A549 (cell line): Measurements from ENCODE around the gene SEC14L3. TPM values are rescaled to one million over a fixed set of nuclear protein-coding genes. Genes with fewer than 3 reads are reported as not detected.

ENCODE experiments used
- ATAC-seq, 2 experiments: fragments of 200-7000 bp in 1 of 2; fragments of >200 bp in 1 of 2; cut with Nextera tagmentation in 1 of 2; cut with Tn5 transposase in 1 of 2; 3 replicates each; pipeline versions ENCODE4 v1.8.0 to v1.9.1; 2018 to 2020; ENCODE audit warnings: mild to moderate bottlenecking in 1 of 2, moderate library complexity in 1 of 2
- CTCF ChIA-PET: fragments of 300-600 bp; sonication (Branson Sonifier 250); formaldehyde crosslinking; extraction: SDS; loops from one replicate; lab custom pipeline; 2021; ENCODE audit warnings: antibody characterized with exemption, inconsistent platforms; lab: Yijun Ruan, JAX
- POLR2A ChIA-PET: fragments of 350-600 bp; formaldehyde crosslinking; extraction: SDS; loops from one replicate; lab custom pipeline; 2021; ENCODE audit warnings: antibody characterized with exemption, inconsistent platforms; lab: Yijun Ruan, JAX
- DNase-seq, 2 experiments: peaks; one replicate each; pipeline versions ENCODE4 v3.0.0 to v3.0.0-alpha.2; 2011 to 2016; ENCODE audit warnings: low read depth in 1 of 2, low spot score in 1 of 2
- FAIRE-seq: peaks from 2 replicates; lab custom pipeline; 2011; peaks lifted over from hg19 to GRCh38; lab: Jason Lieb, UNC
- H3K27ac ChIP-seq, 2 experiments: fragments of >200 bp; sonication (Bioruptor Twin); formaldehyde crosslinking; 3 replicates each; pipeline ENCODE4 v1.5.1; 2016 to 2017
- H3K4me1 ChIP-seq: fragments of >200 bp; sonication (Bioruptor Twin); formaldehyde crosslinking; 3 replicates; pipeline ENCODE4 v1.6.1; 2016
- H3K4me2 ChIP-seq: fragments of >200 bp; sonication (Bioruptor Twin); formaldehyde crosslinking; 3 replicates; pipeline ENCODE4 v1.6.1; 2016
- H3K4me3 ChIP-seq: fragments of >200 bp; sonication (Bioruptor Twin); formaldehyde crosslinking; 3 replicates; pipeline ENCODE4 v1.5.1; 2016
- H3K9me3 ChIP-seq: fragments of >200 bp; sonication (Bioruptor Twin); formaldehyde crosslinking; 3 replicates; pipeline ENCODE4 v1.6.1; 2016
- BCL3 ChIP-seq: fragments of >200 bp; sonication (Bioruptor Twin); formaldehyde crosslinking; IDR thresholded peaks from 3 replicates; pipeline ENCODE4 v1.6.1; 2016
- BHLHE40 ChIP-seq: IDR thresholded peaks from 2 replicates; pipeline ENCODE4 v1.6.1; 2012; ENCODE audit warnings: low read depth, low read length, inconsistent platforms
- CEBPB ChIP-seq, 2 experiments: fragments of >200 bp in 1 of 2; sonication (Bioruptor Twin) in 1 of 2; formaldehyde crosslinking in 1 of 2; IDR thresholded peaks; 2 replicates each; pipeline ENCODE4 v1.6.1; 2012 to 2016
- CTCF ChIP-seq: fragments of >200 bp; sonication (Bioruptor Twin); formaldehyde crosslinking; IDR thresholded peaks from 3 replicates; pipeline ENCODE4 v1.5.1; 2016
- E2F6 ChIP-seq: IDR thresholded peaks from 2 replicates; pipeline ENCODE4 v1.6.1; 2012; ENCODE audit warnings: low read depth, borderline replicate concordance
- EHF ChIP-seq: fragments of 250-450 bp; sonication (Bioruptor Pico); IDR thresholded peaks from 2 replicates; pipeline ENCODE4 v1.5.0; 2020; ENCODE audit warnings: mild to moderate bottlenecking
- EHMT2 ChIP-seq: fragments of 200-600 bp; sonication (generic); IDR thresholded peaks from 2 replicates; pipeline ENCODE4 v1.6.1; 2016; ENCODE audit warnings: antibody characterized with exemption, low read depth, mild to moderate bottlenecking, moderate library complexity
- HES2 ChIP-seq: fragments of >200 bp; sonication (Bioruptor Twin); formaldehyde crosslinking; IDR thresholded peaks from 2 replicates; pipeline ENCODE4 v1.6.1; 2016
- HMGXB4 ChIP-seq: fragments of 250-450 bp; sonication (Bioruptor Pico); IDR thresholded peaks from 2 replicates; pipeline ENCODE4 v1.5.0; 2021; ENCODE audit warnings: mild to moderate bottlenecking, moderate library complexity, borderline replicate concordance
- HOXB13 ChIP-seq: fragments of 250-450 bp; sonication (Bioruptor Pico); IDR thresholded peaks from 2 replicates; pipeline ENCODE4 v1.5.0; 2020; ENCODE audit warnings: low read depth, mild to moderate bottlenecking, moderate library complexity
- JUN ChIP-seq, 2 experiments: fragments of >200 bp; sonication (Bioruptor Twin); formaldehyde crosslinking; IDR thresholded peaks; 2 replicates in 1 of 2; 3 replicates in 1 of 2; pipeline ENCODE4 v1.6.1; 2016 to 2017
- MYC ChIP-seq: IDR thresholded peaks from 2 replicates; pipeline ENCODE4 v1.6.1; 2012; ENCODE audit warnings: mild to moderate bottlenecking, inconsistent platforms, low read length, improper control_type of control experiment, borderline replicate concordance
- NFE2L2 ChIP-seq: fragments of 150-350 bp; conservative IDR thresholded peaks from 2 replicates; pipeline ENCODE4 v1.6.1; 2014; ENCODE audit warnings: low read length
- PHF8 ChIP-seq: fragments of 200-600 bp; sonication (generic); IDR thresholded peaks from 2 replicates; pipeline ENCODE4 v1.6.1; 2016; ENCODE audit warnings: low read depth, mild to moderate bottlenecking, antibody characterized with exemption, moderate library complexity, borderline replicate concordance
- POLR2AphosphoS2 ChIP-seq: conservative IDR thresholded peaks from 2 replicates; pipeline ENCODE4 v1.6.1; 2012; ENCODE audit warnings: low read length, improper control_type of control experiment, inconsistent platforms
- RCOR1 ChIP-seq: fragments of 150-350 bp; IDR thresholded peaks from 2 replicates; pipeline ENCODE4 v1.6.1; 2014; ENCODE audit warnings: antibody characterized with exemption, low read length, low read depth
- REST ChIP-seq: fragments of 200-600 bp; sonication (generic); IDR thresholded peaks from 2 replicates; pipeline ENCODE4 v1.6.1; 2016; ENCODE audit warnings: antibody characterized with exemption, mild to moderate bottlenecking, moderate library complexity
- SMC3 ChIP-seq: fragments of >200 bp; sonication (Bioruptor Twin); formaldehyde crosslinking; IDR thresholded peaks from 3 replicates; pipeline ENCODE4 v1.6.1; 2018; ENCODE audit warnings: inconsistent platforms
- USF2 ChIP-seq: fragments of 450-650 bp; IDR thresholded peaks from 2 replicates; pipeline ENCODE4 v1.6.1; 2014; ENCODE audit warnings: antibody characterized with exemption
- WGBS: methylation state at CpG from one replicate; pipeline ENCODE4 v1.1.6; 2017; ENCODE audit errors: missing lambda C conversion rate; 5-methylcytosine and 5-hydroxymethylcytosine counted together
- polyA plus RNA-seq, 4 experiments: library from polyadenylated mRNA; depleted of rRNA in 3 of 4; stranded (reverse); fragments of >200 nt; fragmentation: RNase III in 1 of 4; extraction: RNeasy Plus Mini Kit Qiagen cat#74134 plus additional on column Dnase treatment in 1 of 4; gene quantifications; 2 replicates in 3 of 4; 3 replicates in 1 of 4; pipeline ENCODE4 v1.2.3, GENCODE V29; 2011 to 2017

The SEC14L3 gene
- polyA plus RNA-seq, 2 of the 4 experiments (the other 2 are of a cell fraction), result 0.04 TPM; not detected in 1

GRCh38 chr22:30500628-30501027, 28.8 kb upstream of the SEC14L3 start (continued):
- TF ChIP-seq EHF, result no peak
- no peak for TF ChIP-seq MYC
- TF ChIP-seq, all 56 proteins: peak for 0

- ChIA-PET POLR2A (no interaction called here), CTCF (interaction anchor here (1.1 kb wide), 1 partner anchor 12 kb away, joined by 3 read pairs; no protein-coding TSS in a partner anchor)
- no peak for FAIRE-seq
- H3K27ac ChIP-seq, result no peak overlapping the region
- DNase-seq, result no peak
- no peak for TF ChIP-seq EHMT2
- no peak for TF ChIP-seq REST
- no peak for TF ChIP-seq RCOR1
- TF ChIP-seq MYC, result no peak
- TF ChIP-seq E2F6, result no peak
- no peak for TF ChIP-seq POLR2AphosphoS2
- TF ChIP-seq NFE2L2, result no peak
- no peak for TF ChIP-seq HMGXB4 (CRISPR knock-in tag)
- TF ChIP-seq SMC3, result no peak
- no peak for TF ChIP-seq HES2
- TF ChIP-seq CTCF, result no peak
- no peak for TF ChIP-seq EHF
- TF ChIP-seq USF2, result no peak
- no peak for TF ChIP-seq BCL3
- no peak for TF ChIP-seq PHF8
- TF ChIP-seq JUN (IDR thresholded peaks at IDR 0.05), result no peak
- TF ChIP-seq HOXB13 (CRISPR knock-in tag), result no peak
- TF ChIP-seq CEBPB (IDR thresholded peaks at IDR 0.05), result no peak
- no peak for TF ChIP-seq BHLHE40
- no peaks in the 10 kb centered on the region for H3K4me1 ChIP-seq
- 87% methylated on average over 7 of the region's 7 CpGs for WGBS
- H3K4me2 ChIP-seq, result no peak overlapping the region
- no peaks in the 10 kb centered on the region for H3K9me3 ChIP-seq
- ATAC-seq, result no peak
- H3K4me3 ChIP-seq, result no peak overlapping the region
Observed at GRCh38 chr22:30497466-30498150, 25.8 kb upstream of the SEC14L3 start.
